Measurements from ENCODE around the gene DLGAP1. TPM values are rescaled to one million over a fixed set of nuclear protein-coding genes. Genes with fewer than 3 reads are reported as not detected.

DLGAP1 gene
- total RNA-seq, 1 donor from 2014 or later = 18.5 TPM

- no peaks in the 10 kb centered on the region for H3K79me2 ChIP-seq (ENCODE audit: low read depth)
- no peaks in the 10 kb centered on the region for H3K27me3 ChIP-seq
- Mint-ChIP-seq H3K27me3 (ENCODE audit: insufficient read depth, low read depth) (no peaks in the 10 kb centered on the region), H3K9me3 (no peaks in the 10 kb centered on the region), H3K27ac (no peak overlapping the region), H3K4me3 (no peak overlapping the region), H3K4me1 (peaks cover 37% of the 10 kb centered on the region), H3K36me3 (peaks cover 3% of the 10 kb centered on the region)
- H3K36me3 ChIP-seq = no peaks in the 10 kb centered on the region
- H3K27ac ChIP-seq = no peak overlapping the region
- H3K4me3 ChIP-seq = no peak overlapping the region
- no peak overlapping the region for H3K4me2 ChIP-seq
- H3K4me1 ChIP-seq = peaks cover 18% of the 10 kb centered on the region
- DNase-seq (ENCODE audit: low spot score) = no peak
- no peaks in the 10 kb centered on the region for H3K9me3 ChIP-seq (ENCODE audit: low read depth)
- no peak for TF ChIP-seq CTCF (IDR thresholded peaks at IDR 0.05)
- no peak for TF ChIP-seq EZH2 (IDR thresholded peaks at IDR 0.05)
- TF ChIP-seq EZH2phosphoT487 (IDR thresholded peaks at IDR 0.05) = no peak
- no peak overlapping the region for H3K9ac ChIP-seq
- no peaks in the 10 kb centered on the region for H4K20me1 ChIP-seq (ENCODE audit: low read depth)
- H2AFZ ChIP-seq (replicated peaks) = no peak overlapping the region
- peaks cover 10% of the 10 kb centered on the region for H3F3A ChIP-seq (ENCODE audit: low read depth)
Measured at GRCh38 chr18:3713708-3714107, 741.4 kb downstream of the DLGAP1 start.

- H2AFZ ChIP-seq (replicated peaks) = no peak overlapping the region
- Mint-ChIP-seq H3K27me3 (ENCODE audit: insufficient read depth, low read depth) (no peaks in the 10 kb centered on the region), H3K27ac (no peak overlapping the region), H3K36me3 (peaks cover 2% of the 10 kb centered on the region), H3K9me3 (no peaks in the 10 kb centered on the region), H3K4me1 (peaks cover 43% of the 10 kb centered on the region), H3K4me3 (no peak overlapping the region)
- H4K20me1 ChIP-seq (ENCODE audit: low read depth) = no peaks in the 10 kb centered on the region
- H3K4me3 ChIP-seq = no peak overlapping the region
- no peak overlapping the region for H3K27ac ChIP-seq
- H3F3A ChIP-seq (ENCODE audit: low read depth) = peaks cover 10% of the 10 kb centered on the region
- peaks cover 18% of the 10 kb centered on the region for H3K4me1 ChIP-seq
- H3K27me3 ChIP-seq = no peaks in the 10 kb centered on the region
- H3K9ac ChIP-seq = no peak overlapping the region
- no peaks in the 10 kb centered on the region for H3K36me3 ChIP-seq
- no peak for TF ChIP-seq EZH2phosphoT487 (IDR thresholded peaks at IDR 0.05)
- no peak for TF ChIP-seq EZH2 (IDR thresholded peaks at IDR 0.05)
- no peak for TF ChIP-seq CTCF (IDR thresholded peaks at IDR 0.05)
- H3K9me3 ChIP-seq (ENCODE audit: low read depth) = no peaks in the 10 kb centered on the region
- H3K4me2 ChIP-seq = no peak overlapping the region
- no peaks in the 10 kb centered on the region for H3K79me2 ChIP-seq (ENCODE audit: low read depth)
- DNase-seq (ENCODE audit: low spot score) = no peak
Measured at GRCh38 chr18:3713166-3713565, 741.9 kb downstream of the DLGAP1 start.

GRCh38 chr18:3712491-3712890, 742.6 kb downstream of the DLGAP1 start:
- Histone ChIP-seq H3K4me3 (no peak overlapping the region), H3F3A (ENCODE audit: low read depth) (peaks cover 10% of the 10 kb centered on the region), H4K20me1 (ENCODE audit: low read depth) (no peaks in the 10 kb centered on the region), H3K27me3 (no peaks in the 10 kb centered on the region), H3K4me1 (peaks cover 18% of the 10 kb centered on the region), H3K79me2 (ENCODE audit: low read depth) (no peaks in the 10 kb centered on the region), H3K9ac (no peak overlapping the region), H3K36me3 (no peaks in the 10 kb centered on the region), H3K4me2 (no peak overlapping the region), H2AFZ (replicated peaks) (no peak overlapping the region), H3K27ac (no peak overlapping the region), H3K9me3 (ENCODE audit: low read depth) (no peaks in the 10 kb centered on the region)
- Mint-ChIP-seq H3K4me1 (peaks cover 43% of the 10 kb centered on the region), H3K4me3 (no peak overlapping the region), H3K36me3 (peaks cover 2% of the 10 kb centered on the region), H3K27ac (no peak overlapping the region), H3K9me3 (no peaks in the 10 kb centered on the region), H3K27me3 (ENCODE audit: insufficient read depth, low read depth) (no peaks in the 10 kb centered on the region)
- TF ChIP-seq EZH2phosphoT487 (IDR thresholded peaks at IDR 0.05) (no peak), EZH2 (IDR thresholded peaks at IDR 0.05) (no peak), CTCF (IDR thresholded peaks at IDR 0.05) (no peak)
- DNase-seq (ENCODE audit: low spot score) = no peak
